Skeletal muscle cell (primary cell): ENCODE measurements around the gene PVRIG.
"Not testable (repeated sequence)": the region's sequence is repeated elsewhere in the genome, so short reads cannot be mapped to it uniquely, and the experiment has no call there.

ENCODE experiments used
- DNase-seq: peaks from one replicate; pipeline ENCODE4 v3.0.0-alpha.2; 2010; ENCODE audit warnings: low read depth
- H3K4me3 ChIP-seq: 2 replicates; pipeline ENCODE4 v1.5.1; 2011; ENCODE audit warnings: low read depth, mild to moderate bottlenecking, control low read depth, low read length, moderate library complexity

PVRIG gene

DNA sequence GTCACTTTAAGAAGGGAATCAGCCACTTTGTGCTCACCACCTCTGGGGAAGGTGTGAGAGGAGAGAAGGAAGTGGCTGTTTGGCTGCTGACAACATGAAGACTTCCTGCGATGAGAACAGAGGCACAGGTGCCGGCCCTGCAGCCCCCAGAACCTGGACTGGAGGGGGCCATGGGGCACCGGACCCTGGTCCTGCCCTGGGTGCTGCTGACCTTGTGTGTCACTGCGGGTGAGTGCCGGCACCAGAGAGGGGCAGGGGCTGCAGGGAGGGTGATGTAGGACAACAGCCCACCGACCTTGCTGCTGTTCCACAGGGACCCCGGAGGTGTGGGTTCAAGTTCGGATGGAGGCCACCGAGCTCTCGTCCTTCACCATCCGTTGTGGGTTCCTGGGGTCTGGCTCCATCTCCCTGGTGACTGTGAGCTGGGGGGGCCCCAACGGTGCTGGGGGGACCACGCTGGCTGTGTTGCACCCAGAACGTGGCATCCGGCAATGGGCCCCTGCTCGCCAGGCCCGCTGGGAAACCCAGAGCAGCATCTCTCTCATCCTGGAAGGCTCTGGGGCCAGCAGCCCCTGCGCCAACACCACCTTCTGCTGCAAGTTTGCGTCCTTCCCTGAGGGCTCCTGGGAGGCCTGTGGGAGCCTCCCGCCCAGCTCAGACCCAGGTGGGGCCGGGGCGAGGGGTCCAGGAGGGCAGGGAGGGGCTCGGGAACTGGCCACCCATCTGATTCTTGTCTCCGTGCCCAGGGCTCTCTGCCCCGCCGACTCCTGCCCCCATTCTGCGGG, at the start of gene PVRIG:
PVRIG (plus strand) TSS at position 149 of the 785 bp plus-strand sequence; CDS start at position 171, 22 bp downstream.
- not testable (repeated sequence) for DNase-seq, H3K4me3 ChIP-seq

DNA sequence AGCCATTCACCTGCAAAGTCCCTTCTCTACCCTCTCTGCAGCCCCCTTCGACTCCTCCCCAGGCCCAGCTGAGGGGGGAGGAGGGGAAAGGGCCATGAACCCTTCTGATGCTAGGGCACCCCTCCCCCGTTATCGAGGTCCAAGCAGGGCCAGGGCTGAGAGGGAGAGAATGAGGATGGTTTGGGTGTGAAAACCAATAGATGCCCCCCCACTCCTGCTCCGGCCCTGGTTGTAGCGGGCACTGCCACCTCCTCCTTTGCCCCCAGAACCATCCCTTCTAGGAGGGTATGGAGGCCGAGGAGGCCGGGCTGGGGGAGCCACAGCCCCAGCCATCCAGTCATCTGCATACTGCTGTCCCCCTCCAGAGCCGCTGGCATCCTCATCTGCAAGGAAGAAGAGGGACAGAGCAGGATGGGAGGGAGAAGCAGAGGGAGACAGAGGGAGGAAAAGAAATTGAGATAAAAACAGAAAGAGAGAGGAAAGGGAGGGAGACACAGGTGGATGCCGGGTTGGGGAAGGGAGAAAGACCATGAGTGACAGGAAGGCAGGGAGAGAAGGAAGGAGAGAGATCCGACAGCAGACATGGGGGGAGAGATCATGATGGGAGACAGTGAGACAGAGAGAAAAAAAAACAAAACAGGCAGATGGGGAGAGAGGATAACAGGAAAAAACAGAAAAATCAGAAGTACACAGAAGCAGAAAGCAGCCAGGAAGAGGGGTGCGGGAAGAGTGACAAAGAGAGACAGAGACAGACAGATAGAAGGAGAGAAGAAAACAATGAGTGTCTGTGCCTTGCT, 49.5 kb upstream of the PVRIG start:
- no peak overlapping the region for H3K4me3 ChIP-seq
- DNase-seq, result no peak

DNA sequence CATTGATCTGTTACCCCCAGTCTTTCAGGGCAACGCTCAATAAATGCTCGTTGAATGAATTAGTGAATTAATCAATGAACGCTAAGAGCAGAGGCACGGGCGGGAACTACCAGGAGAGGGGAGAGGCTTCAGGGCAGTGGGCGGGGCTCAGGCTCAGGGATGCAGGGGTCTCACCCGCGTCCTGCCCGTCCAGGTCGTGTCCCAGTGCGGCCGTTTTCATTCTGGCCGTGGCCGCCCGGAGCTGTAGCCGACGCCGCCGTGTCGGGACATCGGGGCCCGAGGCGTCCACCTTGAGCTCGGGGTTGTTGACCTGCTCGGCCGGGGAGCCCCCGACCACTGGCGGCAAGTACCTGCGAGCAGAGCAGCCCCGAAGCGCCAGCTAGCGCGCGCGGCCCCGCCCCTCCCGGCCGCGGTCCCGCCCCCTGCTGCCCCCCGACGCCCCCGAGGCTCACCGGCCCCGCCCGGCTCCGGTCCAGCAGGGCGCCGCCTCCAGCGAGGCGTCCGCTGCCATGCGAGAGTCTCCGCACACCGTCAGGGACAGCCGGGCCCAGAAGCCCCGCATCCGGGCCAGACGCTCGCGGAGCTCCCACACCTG, 48.6 kb upstream of the PVRIG start:
- H3K4me3 ChIP-seq, result peak overlapping the region; percentile 25
- no peak for DNase-seq

DNA sequence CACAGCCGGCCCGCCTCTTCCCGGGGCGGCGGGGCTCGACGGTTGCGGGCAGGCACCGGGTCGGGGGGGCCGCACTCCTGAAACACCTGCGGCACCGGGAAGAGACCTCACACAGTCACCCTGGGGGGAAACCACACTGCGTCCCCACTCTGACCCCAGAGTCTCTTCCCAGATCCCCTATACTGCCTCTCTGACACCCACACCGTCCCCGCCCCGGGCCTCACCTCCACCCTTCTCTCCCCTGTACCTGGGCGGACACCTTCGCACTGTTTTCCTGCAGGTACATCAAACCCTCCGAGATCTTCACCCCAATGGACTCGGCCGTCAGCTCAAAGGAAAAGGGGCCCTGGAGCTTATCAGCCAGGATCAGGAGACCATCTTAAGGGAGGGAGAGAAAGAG, 47.9 kb upstream of the PVRIG start:
- H3K4me3 ChIP-seq, result no peak overlapping the region
- DNase-seq, result no peak

DNA sequence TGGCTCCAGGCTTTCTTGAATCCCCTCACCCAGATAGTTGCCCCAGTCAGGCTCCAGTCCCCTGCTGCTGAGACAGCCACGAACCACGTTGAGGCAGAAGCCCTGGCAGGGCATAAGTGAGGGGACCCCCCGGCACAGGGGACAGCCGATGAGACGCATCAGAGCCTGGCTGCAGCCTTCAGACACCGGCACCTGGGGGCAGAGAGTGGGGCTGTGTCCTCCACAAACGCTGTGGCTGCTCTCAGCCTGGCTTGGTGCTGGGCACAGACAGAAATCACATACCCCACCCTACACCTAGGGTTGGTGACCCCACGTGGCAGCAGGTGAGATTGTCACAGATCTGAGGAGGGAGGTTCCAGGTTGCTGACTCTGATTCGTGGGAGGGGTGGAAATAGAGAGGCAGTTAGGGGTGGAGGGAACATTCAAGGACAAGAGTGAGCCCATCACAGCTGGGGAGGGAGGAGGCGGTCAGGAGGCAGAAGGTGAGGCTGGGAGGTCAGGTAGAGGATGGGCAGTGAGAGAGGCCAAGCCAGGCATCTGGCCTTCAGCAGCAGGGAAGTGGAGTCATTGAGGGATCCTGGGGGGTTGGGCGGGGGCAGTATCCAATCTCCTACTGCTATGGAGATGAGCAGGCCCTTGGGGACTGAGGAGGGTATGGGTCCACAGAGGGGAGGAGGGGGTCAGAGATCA, 45.8 kb upstream of the PVRIG start:
- no peak for DNase-seq
- H3K4me3 ChIP-seq, result no peak overlapping the region

DNA sequence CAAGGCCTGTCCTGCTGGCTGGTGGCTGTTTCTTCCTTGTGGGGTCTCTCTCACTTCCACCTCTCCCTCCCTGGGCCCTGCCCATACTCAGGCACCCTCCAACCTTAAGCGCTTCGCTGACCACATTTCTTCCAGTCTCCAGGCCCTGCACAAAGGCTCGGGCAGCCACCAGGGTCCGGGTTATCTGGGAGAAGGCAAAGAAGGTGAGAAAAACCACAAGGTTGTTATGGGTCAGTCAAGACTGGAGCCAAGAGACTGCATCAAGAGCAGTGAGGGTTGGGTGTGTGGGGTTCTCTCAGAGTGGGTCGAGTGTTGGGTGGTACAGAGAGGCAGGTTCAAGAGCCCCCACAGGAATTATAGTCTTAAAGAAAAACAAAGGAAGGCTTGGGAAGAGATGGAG, 45.2 kb upstream of the PVRIG start:
- no peak overlapping the region for H3K4me3 ChIP-seq
- no peak for DNase-seq

DNA sequence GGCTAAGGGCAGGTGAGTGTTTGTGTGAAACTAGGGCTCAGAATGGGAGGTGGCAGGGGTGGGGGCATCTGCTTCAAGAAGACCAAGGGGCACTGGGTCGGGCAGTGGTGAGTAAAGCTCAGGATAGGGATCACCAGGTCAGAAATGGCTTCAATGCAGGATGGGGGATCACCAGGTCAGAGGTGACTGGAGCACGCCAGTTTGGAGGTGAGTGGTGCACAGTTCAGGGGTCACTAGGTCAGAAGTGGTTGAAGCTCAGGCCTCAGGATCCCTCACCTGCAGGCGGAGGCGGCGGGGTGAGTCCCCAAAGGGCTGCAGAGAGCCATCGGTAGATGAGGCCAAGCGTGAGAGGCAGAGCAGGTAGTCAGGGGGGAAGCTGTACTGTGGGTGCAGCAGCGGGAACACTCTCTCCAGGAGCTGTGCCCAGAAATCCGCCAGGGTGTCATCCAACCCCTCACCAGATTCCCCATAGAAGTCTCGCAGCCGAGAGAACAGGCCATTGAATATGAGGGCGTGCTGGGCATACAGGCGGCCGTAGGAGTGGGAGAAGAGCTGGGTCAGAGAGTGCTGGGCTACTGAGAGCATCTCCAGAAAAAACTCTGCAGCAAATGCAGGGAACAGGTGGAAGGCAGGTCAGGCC, 44.3 kb upstream of the PVRIG start:
- no peak for DNase-seq
- no peak overlapping the region for H3K4me3 ChIP-seq

DNA sequence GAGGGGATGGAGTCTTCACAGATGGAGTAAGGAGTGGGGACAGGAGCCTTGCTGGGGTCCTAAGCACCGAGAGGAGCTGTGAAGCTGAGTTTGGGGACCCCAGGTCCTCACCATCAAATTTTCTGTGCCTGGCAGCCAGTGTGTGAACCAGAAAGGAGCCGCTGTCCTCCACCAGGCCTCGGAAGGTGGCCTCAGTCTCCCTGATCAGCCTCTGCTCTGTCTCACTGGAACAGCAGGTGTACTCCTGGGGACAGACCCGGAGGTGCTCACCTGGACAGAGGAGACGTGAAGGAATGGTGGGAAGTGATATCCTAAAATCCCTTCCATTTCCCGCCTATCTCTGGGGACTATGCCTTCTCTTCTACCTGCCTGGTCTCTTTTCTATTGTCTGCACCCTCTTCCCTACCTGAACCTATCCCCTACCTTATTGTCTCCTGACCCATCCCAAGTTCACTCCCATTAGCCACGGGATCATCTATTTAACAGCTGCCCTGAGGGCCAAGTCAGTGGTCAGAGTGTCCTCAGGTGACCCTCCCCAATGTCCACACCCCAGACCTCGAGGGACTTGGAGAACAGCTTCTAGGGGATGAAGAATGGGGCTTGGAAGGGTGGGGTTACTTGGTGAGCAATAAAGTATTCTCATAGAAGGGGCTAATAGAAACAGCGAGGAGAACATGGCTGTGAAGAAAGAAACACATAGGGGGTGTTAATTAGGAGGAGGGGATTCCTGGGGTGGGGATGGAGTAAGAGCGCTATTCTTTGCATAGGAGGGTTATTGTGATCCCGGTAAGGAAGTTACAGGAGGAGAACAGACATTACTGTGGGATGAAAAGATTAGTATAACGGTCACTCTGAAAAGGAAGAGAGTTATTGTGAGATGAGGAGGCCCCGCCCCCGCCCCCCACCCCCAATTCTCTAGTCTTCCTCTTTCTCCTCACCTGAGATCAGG, 43.4 kb upstream of the PVRIG start:
- H3K4me3 ChIP-seq, result peak overlapping the region; percentile 78
- DNase-seq, result no peak

DNA sequence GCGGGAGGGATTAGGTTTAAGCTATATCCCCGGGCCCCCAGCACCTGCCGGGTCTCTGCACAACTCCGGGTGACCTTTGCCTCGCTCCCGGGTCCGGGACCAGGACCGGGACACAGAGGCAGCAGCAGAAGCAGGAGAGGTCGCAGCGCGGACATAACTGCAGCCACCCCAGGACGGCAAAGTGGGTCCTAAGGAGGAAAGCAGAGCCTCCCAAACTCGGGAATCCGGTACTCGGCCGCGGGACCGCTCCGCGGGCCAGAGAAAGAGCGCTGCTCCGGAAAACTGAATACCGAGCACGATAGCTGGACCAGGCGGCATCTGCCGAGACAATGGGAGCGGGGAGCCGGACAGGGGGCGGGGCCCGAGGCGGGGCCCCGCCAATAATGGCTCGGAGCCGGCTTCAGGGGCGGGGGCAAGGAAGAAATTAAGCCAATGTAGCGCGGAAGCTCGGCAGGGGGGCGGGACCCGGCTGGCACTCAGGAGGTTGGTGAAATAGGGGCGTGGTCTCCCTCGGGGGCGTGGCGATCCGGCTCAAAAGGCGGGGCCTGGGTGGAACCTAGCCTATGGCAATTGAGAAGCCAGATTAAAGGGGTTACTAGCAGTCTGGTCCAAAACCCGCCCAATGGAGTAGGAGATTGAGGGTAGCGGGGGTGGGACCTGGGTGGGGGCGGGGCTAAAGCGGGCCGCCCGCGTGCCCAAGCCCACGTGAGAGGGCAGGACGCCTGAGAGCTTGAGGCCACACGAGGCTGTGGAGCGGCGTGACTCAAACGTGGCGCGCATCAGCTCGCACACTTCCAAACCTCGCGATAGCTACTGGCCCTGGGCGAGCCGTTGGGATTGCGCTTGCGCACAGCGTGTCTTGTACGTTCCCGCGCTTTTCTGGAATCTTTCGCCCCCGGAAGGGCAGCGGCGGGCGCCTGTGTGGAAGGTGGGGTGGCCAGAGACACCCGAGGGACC, 42.4 kb upstream of the PVRIG start, which contains the start of the genes GPC2 and STAG3:
GPC2 (minus strand) TSS at position 337 of the 957 bp plus-strand sequence; CDS start at position 155, 182 bp downstream.
STAG3 (plus strand) TSS at position 874 of the 957 bp plus-strand sequence. CDS start 2,639 bp downstream, outside the sequence.
- peak; percentile 84 for DNase-seq

DNA sequence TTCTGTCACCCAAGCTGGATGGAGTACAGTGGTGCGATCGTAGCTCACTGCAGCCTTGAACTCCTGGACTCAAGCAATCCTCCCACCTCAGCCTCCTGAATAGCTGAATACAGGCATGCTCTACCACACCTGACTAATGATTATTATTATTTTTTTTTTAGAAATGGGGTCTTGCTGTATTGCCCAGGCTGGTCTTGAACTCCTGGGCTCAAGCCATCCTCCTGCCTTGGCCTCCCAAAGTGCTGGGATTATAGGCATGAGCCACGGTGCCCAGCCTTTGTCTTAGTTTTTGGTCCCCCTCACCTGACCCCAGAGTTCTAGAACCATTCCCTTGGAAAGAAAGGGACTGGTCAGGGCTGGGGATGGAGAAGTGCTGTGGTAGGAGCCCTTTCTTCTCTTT, 39.7 kb upstream of the PVRIG start:
- DNase-seq, H3K4me3 ChIP-seq: not testable (repeated sequence)

More for the DNA sequence above, 42.4 kb upstream of the PVRIG start, which contains the start of the genes GPC2 and STAG3:
- peak within 1 kb of the TSS; percentile 78 for H3K4me3 ChIP-seq

DNA sequence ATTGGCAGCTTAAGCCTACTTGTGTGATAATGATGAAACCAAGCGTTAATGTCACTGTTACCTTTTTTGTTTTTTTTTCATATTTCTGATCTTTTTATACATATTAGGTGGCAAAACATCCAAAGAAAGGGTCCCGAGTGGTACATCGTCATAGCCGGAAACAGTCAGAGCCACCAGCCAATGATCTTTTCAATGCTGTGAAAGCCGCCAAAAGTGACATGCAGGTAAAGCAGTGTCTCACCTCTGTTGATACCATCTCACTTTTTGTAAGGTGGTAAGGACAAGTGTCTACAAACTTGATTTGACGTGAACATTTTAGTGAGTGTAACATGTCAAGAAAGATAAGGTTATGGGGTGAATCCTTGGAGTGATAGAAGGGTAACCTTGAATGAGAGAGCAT, 37.1 kb upstream of the PVRIG start:
- not testable (repeated sequence) for H3K4me3 ChIP-seq, DNase-seq

DNA sequence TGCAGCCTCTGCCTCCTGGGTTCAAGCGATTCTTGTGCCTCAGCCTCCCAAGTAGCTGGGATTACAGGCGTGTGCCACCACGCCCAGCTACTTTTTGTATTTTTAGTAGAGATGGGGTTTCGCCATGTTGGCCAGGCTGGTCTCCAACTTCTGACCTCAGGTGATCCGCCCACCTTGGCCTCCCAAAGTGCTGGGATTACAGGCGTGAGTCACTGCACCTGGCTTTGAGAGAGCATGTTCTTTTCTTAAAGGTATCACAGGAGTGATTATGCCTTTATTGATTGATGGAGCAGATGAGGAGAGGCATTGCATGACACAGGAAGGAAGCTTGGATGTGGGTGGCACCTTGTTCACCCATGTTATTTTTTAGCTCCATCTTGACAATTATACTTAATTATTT, 36.7 kb upstream of the PVRIG start:
- not testable (repeated sequence) for H3K4me3 ChIP-seq, DNase-seq

DNA sequence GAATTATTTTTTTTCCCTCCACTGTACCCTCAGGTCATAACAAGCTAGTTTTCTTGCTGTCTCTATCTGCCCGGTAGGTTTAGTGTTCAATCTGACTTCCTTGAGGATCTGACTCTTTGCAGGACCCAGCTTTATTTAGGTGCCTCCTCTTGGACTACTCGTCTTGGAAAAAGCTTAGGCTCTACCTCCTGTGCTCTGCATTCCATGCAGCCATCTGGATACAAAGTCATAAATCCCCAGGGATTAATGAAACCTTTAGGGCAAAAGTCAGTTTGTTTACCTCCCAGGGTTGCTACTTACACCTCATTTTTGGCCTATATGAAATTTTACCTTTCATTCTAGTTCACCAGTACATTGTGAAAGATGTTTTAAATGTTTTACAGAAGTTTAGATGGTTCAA, 34.0 kb upstream of the PVRIG start:
- H3K4me3 ChIP-seq, result no peak overlapping the region
- no peak for DNase-seq

DNA sequence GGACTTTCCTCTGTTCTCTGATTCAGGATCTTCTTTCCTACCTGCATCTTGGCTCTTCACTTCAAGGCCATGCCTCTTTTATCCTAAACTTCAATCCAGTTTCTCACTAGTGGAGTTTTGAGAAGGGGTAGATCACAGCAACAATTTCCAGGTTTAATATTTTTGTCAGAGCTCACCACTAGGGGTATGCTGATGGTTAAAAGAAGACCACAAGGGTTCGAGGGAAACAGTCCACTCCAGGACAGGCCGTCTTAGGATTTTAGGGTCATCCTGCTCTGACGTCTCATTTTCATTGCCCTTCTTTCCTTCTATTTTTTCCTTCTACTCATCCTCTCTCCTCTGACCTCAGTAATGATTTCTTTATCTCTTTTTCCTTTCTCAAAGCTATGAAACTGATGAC, 30.7 kb upstream of the PVRIG start:
- H3K4me3 ChIP-seq, result no peak overlapping the region
- no peak for DNase-seq

DNA sequence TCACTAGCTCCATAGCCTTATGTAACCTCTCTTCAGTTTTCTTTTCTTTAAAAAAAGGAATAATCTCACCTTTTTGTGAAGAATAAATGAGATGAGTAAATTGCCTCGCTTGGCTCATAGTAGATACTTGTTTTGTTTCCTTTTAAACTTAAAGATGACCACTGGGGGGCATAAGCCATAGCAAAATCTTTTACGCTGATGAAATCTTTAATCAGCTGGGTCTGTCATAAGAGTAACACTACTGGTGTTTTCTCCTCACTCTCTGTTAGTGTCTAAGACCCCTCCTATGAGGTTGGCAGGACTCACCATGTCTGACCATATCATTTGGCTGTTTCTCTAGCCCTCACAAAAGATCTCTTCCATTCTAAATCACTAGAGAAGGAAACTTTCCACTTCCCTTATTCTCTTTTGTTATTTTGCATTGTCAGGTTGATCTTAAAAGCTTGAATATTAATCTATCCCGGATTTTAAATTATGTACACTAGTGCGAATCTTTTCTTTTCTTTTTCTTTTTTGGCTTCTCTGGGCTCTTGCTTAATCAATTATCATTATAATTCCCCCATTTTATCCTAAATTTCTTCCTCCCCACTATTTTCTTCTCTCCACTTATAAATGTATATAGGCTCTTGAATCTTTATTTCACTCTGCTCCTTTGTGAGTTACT, 29.6 kb upstream of the PVRIG start:
- no peak for DNase-seq

DNA sequence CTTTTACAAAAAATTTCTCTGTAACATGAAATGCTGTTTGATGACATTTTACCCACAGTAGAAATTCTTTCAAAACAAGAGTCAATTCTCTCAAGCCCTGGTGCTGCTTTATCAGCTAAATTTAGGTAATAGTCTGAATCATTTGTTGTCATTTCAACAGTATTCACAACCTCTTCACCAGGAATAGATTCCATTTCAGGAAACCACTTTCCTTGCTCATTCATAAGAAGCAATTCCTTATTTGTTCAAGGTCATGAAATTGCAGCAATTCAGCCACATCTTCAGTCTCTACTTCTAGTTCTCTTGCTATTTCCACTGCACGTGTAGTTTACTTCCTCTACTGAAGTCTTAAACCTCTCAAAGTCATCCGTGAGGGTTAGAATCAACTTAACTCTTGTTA, 28.0 kb upstream of the PVRIG start:
- H3K4me3 ChIP-seq, result no peak overlapping the region
- DNase-seq, result no peak

More for the DNA sequence above, 29.6 kb upstream of the PVRIG start:
- H3K4me3 ChIP-seq, result no peak overlapping the region
